ENCODE measurements around the gene DSCAML1.

DSCAML1 gene

DNA sequence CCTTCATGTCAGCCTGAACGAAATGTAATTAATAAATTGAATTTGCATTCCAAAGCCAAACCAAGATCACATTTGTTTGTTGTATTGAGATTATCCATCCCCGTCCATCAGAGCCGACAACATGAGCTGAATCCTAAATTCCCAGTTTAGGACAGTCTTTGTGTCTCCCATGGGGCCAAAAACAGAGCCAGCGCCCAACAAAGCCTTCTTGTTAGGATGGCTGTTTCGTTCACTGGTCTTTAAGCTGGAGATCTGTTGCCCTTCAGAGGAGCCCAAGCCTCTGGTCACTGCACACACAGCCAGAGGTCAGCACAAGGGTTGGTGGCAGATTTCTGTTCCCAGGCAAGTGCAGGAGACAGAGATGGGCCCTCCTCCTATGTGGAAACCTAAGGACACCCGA lies 25.8 kb downstream of the DSCAML1 start:
- no peak overlapping the region for H2AFZ ChIP-seq (ENCODE audit: insufficient read depth, low read length, poor library complexity)
- no peak overlapping the region for H3K14ac ChIP-seq (ENCODE audit: low read length)
- no CpG with 5 or more reads among the region's 6 CpGs for WGBS (ENCODE audit: extremely low coverage, insufficient coverage, insufficient read length)
- no peak overlapping the region for H3K9ac ChIP-seq (ENCODE audit: low read length)
- H3K9me3 ChIP-seq (ENCODE audit: insufficient read depth, low read depth, low read length), result no peaks in the 10 kb centered on the region
- H2BK5ac ChIP-seq (ENCODE audit: low read depth, low read length, poor library complexity), result no peak overlapping the region
- no peaks in the 10 kb centered on the region for H3K79me1 ChIP-seq (ENCODE audit: low read length)
- no peaks in the 10 kb centered on the region for H3K79me2 ChIP-seq (ENCODE audit: control insufficient read depth, insufficient read depth, low read length, poor library complexity)
- H3K18ac ChIP-seq (ENCODE audit: low read length), result no peak overlapping the region
- H2BK120ac ChIP-seq (ENCODE audit: insufficient read depth, low read length, poor library complexity), result no peak overlapping the region
- H3K27ac ChIP-seq (ENCODE audit: low read depth, low read length), result no peak overlapping the region
- DNase-seq, result no peak
- no peak overlapping the region for H2AK5ac ChIP-seq (ENCODE audit: low read length)
- H2BK12ac ChIP-seq (ENCODE audit: low read length), result no peak overlapping the region
- H3K4ac ChIP-seq (ENCODE audit: low read depth, low read length), result no peak overlapping the region
- H4K8ac ChIP-seq (ENCODE audit: low read depth, low read length), result no peak overlapping the region
- no peaks in the 10 kb centered on the region for H3K4me1 ChIP-seq (ENCODE audit: control insufficient read depth in 1 of 2, insufficient read depth in 2 of 2, low read length in 2 of 2)
- peaks cover 3% of the 10 kb centered on the region for H3K27me3 ChIP-seq (ENCODE audit: insufficient read depth, low read length)
- H4K12ac ChIP-seq (ENCODE audit: low read depth, low read length), result no peak overlapping the region
- H4K91ac ChIP-seq (ENCODE audit: low read depth, low read length), result no peak overlapping the region
- no peak overlapping the region for H3K4me3 ChIP-seq (ENCODE audit: low read depth, low read length)
- H3K23ac ChIP-seq (ENCODE audit: low read length), result no peak overlapping the region
- no peaks in the 10 kb centered on the region for H3K36me3 ChIP-seq (ENCODE audit: control insufficient read depth in 1 of 2, insufficient read depth in 2 of 2, low read length in 2 of 2)
- H3K4me2 ChIP-seq (ENCODE audit: low read length), result no peak overlapping the region

DNA sequence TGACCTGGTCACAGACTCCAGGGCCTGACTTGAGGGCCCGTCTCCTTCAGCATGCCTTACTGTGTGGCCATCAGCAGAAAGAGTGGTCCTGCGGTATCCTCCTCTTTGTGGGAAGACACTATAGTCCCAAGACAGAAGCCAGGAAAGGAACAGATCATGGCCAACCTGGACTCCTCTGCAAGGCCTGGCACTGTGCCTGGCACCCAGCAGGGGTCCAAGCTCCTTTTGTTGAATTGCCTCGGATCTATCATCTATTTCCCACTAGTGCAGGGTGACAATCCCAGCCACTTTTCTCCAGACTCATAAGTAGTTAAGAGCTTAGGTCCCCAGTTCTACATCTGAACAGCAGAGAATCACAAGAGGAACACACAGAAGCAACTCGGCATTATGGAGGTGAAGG lies 27.0 kb downstream of the DSCAML1 start:
- Histone ChIP-seq H3K9me3 (ENCODE audit: insufficient read depth, low read depth, low read length) (no peaks in the 10 kb centered on the region), H4K12ac (ENCODE audit: low read depth, low read length) (no peak overlapping the region), H4K8ac (ENCODE audit: low read depth, low read length) (no peak overlapping the region), H3K79me2 (ENCODE audit: control insufficient read depth, insufficient read depth, low read length, poor library complexity) (no peaks in the 10 kb centered on the region), H3K18ac (ENCODE audit: low read length) (no peak overlapping the region), H4K91ac (ENCODE audit: low read depth, low read length) (no peak overlapping the region), H3K4me2 (ENCODE audit: low read length) (no peak overlapping the region), H3K27me3 (ENCODE audit: insufficient read depth, low read length) (peaks cover under 1% of the 10 kb centered on the region), H2BK5ac (ENCODE audit: low read depth, low read length, poor library complexity) (no peak overlapping the region), H3K4me3 (ENCODE audit: low read depth, low read length) (no peak overlapping the region), H2AK5ac (ENCODE audit: low read length) (no peak overlapping the region), H3K4me1 (ENCODE audit: control insufficient read depth in 1 of 2, insufficient read depth in 2 of 2, low read length in 2 of 2) (no peaks in the 10 kb centered on the region), H3K14ac (ENCODE audit: low read length) (no peak overlapping the region), H3K4ac (ENCODE audit: low read depth, low read length) (no peak overlapping the region), H3K36me3 (ENCODE audit: control insufficient read depth in 1 of 2, insufficient read depth in 2 of 2, low read length in 2 of 2) (no peaks in the 10 kb centered on the region), H2AFZ (ENCODE audit: insufficient read depth, low read length, poor library complexity) (no peak overlapping the region), H3K79me1 (ENCODE audit: low read length) (no peaks in the 10 kb centered on the region), H2BK12ac (ENCODE audit: low read length) (no peak overlapping the region), H3K9ac (ENCODE audit: low read length) (no peak overlapping the region), H2BK120ac (ENCODE audit: insufficient read depth, low read length, poor library complexity) (no peak overlapping the region), H3K27ac (ENCODE audit: low read depth, low read length) (no peak overlapping the region), H3K23ac (ENCODE audit: low read length) (no peak overlapping the region)
- WGBS (ENCODE audit: extremely low coverage, insufficient coverage, insufficient read length), result no CpG with 5 or more reads among the region's 4 CpGs
- no peak for DNase-seq

- Histone ChIP-seq H3K9me3 (ENCODE audit: insufficient read depth, low read depth, low read length) (no peaks in the 10 kb centered on the region), H3K27ac (ENCODE audit: low read depth, low read length) (no peak overlapping the region), H4K91ac (ENCODE audit: low read depth, low read length) (no peak overlapping the region), H3K4me1 (ENCODE audit: control insufficient read depth in 1 of 2, insufficient read depth in 2 of 2, low read length in 2 of 2) (no peaks in the 10 kb centered on the region), H3K79me1 (ENCODE audit: low read length) (no peaks in the 10 kb centered on the region), H3K36me3 (ENCODE audit: control insufficient read depth in 1 of 2, insufficient read depth in 2 of 2, low read length in 2 of 2) (no peaks in the 10 kb centered on the region), H4K12ac (ENCODE audit: low read depth, low read length) (no peak overlapping the region), H3K79me2 (ENCODE audit: control insufficient read depth, insufficient read depth, low read length, poor library complexity) (no peaks in the 10 kb centered on the region), H2AFZ (ENCODE audit: insufficient read depth, low read length, poor library complexity) (no peak overlapping the region), H2BK120ac (ENCODE audit: insufficient read depth, low read length, poor library complexity) (no peak overlapping the region), H3K9ac (ENCODE audit: low read length) (no peak overlapping the region), H3K14ac (ENCODE audit: low read length) (no peak overlapping the region), H3K4ac (ENCODE audit: low read depth, low read length) (no peak overlapping the region), H3K23ac (ENCODE audit: low read length) (no peak overlapping the region), H2BK5ac (ENCODE audit: low read depth, low read length, poor library complexity) (no peak overlapping the region), H4K8ac (ENCODE audit: low read depth, low read length) (no peak overlapping the region), H2AK5ac (ENCODE audit: low read length) (no peak overlapping the region), H2BK12ac (ENCODE audit: low read length) (no peak overlapping the region), H3K27me3 (ENCODE audit: insufficient read depth, low read length) (no peaks in the 10 kb centered on the region), H3K18ac (ENCODE audit: low read length) (no peak overlapping the region), H3K4me3 (ENCODE audit: low read depth, low read length) (no peak overlapping the region), H3K4me2 (ENCODE audit: low read length) (no peak overlapping the region)
- DNase-seq, result no peak
- WGBS (ENCODE audit: extremely low coverage, insufficient coverage, insufficient read length), result no CpG with 5 or more reads among the region's 2 CpGs
Measured at GRCh38 chr11:117769533-117769932, 27.5 kb downstream of the DSCAML1 start.

GRCh38 chr11:117768506-117768905 lies 28.5 kb downstream of the DSCAML1 start:
- Histone ChIP-seq H3K4me1 (ENCODE audit: control insufficient read depth in 1 of 2, insufficient read depth in 2 of 2, low read length in 2 of 2) (no peaks in the 10 kb centered on the region), H3K23ac (ENCODE audit: low read length) (no peak overlapping the region), H2BK120ac (ENCODE audit: insufficient read depth, low read length, poor library complexity) (no peak overlapping the region), H4K91ac (ENCODE audit: low read depth, low read length) (no peak overlapping the region), H3K4me3 (ENCODE audit: low read depth, low read length) (no peak overlapping the region), H3K18ac (ENCODE audit: low read length) (no peak overlapping the region), H3K79me1 (ENCODE audit: low read length) (no peaks in the 10 kb centered on the region), H2BK12ac (ENCODE audit: low read length) (no peak overlapping the region), H2AFZ (ENCODE audit: insufficient read depth, low read length, poor library complexity) (no peak overlapping the region), H4K8ac (ENCODE audit: low read depth, low read length) (no peak overlapping the region), H3K4me2 (ENCODE audit: low read length) (no peak overlapping the region), H3K27me3 (ENCODE audit: insufficient read depth, low read length) (no peaks in the 10 kb centered on the region), H3K79me2 (ENCODE audit: control insufficient read depth, insufficient read depth, low read length, poor library complexity) (no peaks in the 10 kb centered on the region), H3K9me3 (ENCODE audit: insufficient read depth, low read depth, low read length) (no peaks in the 10 kb centered on the region), H3K4ac (ENCODE audit: low read depth, low read length) (no peak overlapping the region), H2BK5ac (ENCODE audit: low read depth, low read length, poor library complexity) (no peak overlapping the region), H3K36me3 (ENCODE audit: control insufficient read depth in 1 of 2, insufficient read depth in 2 of 2, low read length in 2 of 2) (no peaks in the 10 kb centered on the region), H4K12ac (ENCODE audit: low read depth, low read length) (no peak overlapping the region), H3K27ac (ENCODE audit: low read depth, low read length) (no peak overlapping the region), H3K9ac (ENCODE audit: low read length) (no peak overlapping the region), H3K14ac (ENCODE audit: low read length) (no peak overlapping the region), H2AK5ac (ENCODE audit: low read length) (no peak overlapping the region)
- no CpG with 5 or more reads among the region's 2 CpGs for WGBS (ENCODE audit: extremely low coverage, insufficient coverage, insufficient read length)
- no peak for DNase-seq
